ENCODE results near the gene NCK2.
A peak's percentile ranks its signal among the peaks of the same experiment; 100 is the strongest.
"Not testable (repeated sequence)": the region's sequence is repeated elsewhere in the genome, so short reads cannot be mapped to it uniquely, and the experiment has no call there.

Gene NCK2

GRCh38 chr2:105893011-105893995 is 148.6 kb downstream of the NCK2 start:
- DNase-seq (ENCODE audit: low spot score): no peak

- DNase-seq (ENCODE audit: low spot score): no peak
Observed at GRCh38 chr2:105894327-105894944, 149.7 kb downstream of the NCK2 start.

DNA sequence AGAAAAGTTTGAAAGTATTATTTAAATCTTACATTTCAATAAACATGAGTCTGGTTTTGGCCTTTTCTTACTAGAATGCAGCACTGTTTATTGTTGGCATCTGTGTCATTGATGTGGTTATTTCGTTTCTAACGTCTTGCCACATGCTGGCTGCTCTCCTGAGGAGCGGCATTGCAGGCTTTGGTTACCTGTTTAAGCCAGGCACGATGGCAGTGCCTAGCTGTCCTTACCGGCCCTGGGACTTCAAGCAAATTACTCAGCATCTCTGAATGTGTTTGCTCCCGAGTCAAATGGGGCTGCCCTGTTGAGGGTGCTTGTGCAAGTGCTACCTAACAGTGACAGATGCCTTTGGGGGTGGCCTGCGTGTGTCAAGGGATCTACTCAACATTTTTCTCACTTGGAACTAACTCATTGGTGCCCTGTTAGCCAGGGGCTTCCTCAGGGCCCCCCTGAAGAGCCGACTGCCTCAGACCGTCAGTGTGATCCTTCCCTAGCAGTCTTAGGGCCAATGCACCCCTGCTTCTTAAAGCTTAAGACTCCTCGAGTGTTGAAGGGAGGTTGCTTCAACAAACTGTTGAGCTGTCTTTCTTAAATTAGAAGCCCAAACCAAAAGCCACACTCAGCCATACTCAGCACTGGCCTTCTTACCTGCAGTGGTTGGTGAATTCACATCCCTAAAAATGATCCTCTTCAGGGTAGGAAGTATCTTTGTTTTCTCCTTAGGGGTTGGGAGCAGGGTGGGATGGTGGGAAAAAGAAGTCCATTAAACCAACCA is 151.5 kb downstream of the NCK2 start:
- DNase-seq (ENCODE audit: low spot score): no peak

DNA sequence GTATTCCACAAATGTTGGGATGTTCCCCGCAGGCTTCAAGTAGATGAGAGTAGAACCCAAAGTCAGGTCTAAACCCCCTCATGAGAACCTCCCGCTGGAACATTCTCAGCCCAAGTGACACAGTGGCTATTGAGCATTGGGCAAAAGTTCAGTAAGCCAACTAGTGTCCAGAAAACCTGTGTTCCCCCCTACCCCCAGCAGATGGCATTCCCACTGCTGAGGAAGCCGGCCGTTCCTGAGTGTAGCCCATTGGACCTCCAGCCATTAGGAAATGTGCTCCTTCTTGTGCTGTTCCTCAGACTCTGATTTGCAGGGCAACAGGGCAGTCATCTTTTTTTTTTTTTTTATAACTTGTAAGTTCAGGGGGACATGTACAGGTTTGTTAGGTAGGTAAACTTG is 152.1 kb downstream of the NCK2 start:
- no peak for DNase-seq (ENCODE audit: low spot score)

DNA sequence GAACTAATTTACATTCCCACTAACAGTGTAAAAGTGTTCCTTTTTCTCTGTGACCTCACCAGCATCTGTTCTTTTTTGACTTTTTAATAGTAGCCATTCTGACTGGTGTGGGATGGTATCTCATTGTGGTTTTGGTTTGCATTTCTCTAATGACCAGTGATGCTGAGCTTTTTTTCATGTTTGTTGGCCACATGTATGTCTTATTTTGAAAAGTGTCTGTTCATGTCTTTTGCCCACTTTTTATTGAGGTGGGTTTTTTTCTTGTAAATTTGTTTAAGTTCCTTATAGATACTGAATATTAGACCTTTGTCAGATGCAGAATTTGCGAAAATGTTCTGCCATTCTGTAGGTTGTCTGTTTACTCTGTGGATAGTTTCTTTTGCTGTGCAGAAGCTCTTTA is 153.0 kb downstream of the NCK2 start:
- not testable (repeated sequence) for DNase-seq (ENCODE audit: low spot score)

GRCh38 chr2:105903051-105903674 is 158.5 kb downstream of the NCK2 start:
- no peak for DNase-seq (ENCODE audit: low spot score)

DNA sequence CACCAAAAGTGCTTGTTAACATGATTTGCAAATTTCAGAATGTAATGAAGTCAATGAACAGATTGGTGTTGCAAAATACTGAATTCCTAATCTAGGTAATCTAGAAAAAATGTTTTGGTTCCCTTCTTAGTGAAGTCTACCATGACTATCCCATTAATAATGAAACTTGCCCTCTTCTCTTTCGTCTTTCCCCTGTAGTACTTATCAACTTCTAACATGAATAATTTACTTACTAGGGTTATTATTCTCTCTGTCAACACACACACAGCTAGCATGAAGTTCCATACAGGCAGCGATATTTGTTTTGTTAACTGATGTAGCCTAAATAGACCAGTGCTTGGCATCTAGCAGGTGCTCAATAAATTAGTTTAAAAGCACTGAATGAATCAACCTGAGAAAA is 160.2 kb downstream of the NCK2 start:
- no peak for DNase-seq (ENCODE audit: low spot score)

GRCh38 chr2:105906481-105906880 is 161.8 kb downstream of the NCK2 start:
- DNase-seq (ENCODE audit: low spot score): no peak

DNA sequence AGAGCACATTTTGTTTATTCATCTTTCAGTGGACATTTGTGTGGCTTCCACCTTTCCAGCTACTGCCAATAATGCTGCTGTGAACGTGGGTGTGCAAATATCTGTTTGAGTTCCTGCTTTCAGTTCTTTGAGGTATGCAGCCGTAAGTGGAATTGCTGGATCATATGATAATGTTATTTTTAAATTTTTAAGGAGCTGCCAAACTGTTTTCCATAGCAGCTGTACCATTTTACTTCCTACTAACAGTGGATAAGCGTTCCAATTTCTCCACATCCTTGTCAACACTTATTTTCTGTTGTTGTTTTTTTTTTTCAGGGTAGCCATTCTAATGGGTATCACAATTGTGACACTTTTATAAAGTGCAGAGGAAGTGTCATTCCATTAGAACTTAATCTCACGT is 162.5 kb downstream of the NCK2 start:
- no peak for DNase-seq (ENCODE audit: low spot score)

GRCh38 chr2:105909215-105909614 is 164.5 kb downstream of the NCK2 start:
- no peak for DNase-seq (ENCODE audit: low spot score)

DNA sequence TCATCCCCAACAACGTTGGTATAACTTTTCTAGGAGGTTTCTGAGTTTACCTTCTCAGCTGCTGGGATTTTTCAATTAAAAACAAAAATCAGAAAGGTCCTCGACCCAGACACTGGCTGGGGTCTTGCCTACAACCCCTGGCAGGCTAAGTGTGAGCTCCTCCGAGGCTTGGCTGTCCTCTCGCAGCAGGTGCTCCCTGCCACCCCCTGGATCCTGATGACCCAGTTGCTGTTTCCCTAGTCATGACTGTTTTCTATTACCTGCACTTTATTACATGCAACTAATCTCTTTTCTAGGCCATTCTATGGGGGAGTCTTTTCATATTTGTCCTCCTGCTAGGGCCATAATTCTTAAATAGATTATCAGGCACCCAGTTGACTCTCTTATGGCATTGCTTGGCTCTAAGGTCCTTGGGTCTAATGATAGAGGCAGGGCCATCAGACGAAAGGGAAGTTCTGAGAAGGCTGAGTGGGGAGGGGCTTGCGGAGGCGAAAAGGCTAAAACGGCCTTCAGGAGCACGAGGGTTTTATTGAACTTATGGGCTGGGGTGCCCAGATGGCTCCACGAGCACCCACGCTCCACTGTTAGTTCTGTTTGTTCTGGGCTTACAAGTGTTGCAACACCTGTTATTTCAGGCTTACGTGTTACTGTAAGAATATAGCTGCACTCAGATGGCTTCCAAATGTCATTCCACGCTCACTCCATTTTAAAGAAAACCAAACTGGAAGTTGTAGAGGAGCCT is 166.0 kb downstream of the NCK2 start:
- no peak for DNase-seq (ENCODE audit: low spot score)

DNA sequence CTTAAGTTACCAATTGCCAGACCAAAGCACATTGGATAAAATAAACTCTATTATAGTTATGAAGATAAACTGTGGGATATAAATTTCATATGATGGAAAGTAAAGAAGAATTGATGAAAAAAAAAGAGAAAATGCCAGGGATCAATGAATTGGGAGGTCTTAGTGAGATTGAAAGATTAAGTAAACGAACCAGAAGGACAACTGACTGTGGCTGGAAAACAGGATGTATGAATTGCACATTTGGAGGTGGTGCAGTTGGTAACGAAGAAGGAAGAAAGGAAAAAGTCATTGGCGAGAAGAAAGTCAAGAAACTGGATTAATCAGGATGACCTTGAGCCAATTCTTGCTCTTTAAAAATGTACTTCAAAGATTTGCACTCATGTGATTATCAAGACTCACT is 166.7 kb downstream of the NCK2 start:
- no peak for DNase-seq (ENCODE audit: low spot score)

GRCh38 chr2:105912081-105912480 is 167.4 kb downstream of the NCK2 start:
- DNase-seq (ENCODE audit: low spot score): no peak

- DNase-seq (ENCODE audit: low spot score): no peak
Observed at GRCh38 chr2:105915005-105915558, 170.4 kb downstream of the NCK2 start.

DNA sequence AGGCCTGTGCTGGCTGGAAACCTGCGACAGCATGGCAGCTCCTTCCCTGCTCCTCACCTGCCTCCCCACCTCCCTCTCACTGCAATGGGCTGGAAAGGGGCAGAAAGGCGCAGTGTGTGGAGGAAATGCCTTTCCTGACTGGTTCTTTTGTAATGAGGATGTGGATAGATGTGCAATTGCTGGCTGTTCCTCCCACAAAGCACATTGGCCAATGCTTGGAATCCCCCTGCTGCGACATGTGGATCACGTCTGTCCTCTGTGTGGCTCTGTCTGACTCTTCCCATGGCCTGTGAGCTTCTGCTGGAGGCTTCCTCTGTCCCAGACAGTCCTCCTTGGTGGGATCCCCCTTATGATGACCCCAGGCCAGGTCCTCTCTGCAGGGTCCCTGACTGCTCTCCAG is 172.5 kb downstream of the NCK2 start:
- DNase-seq (ENCODE audit: low spot score): no peak

GRCh38 chr2:105917688-105918087 is 173.0 kb downstream of the NCK2 start:
- DNase-seq (ENCODE audit: low spot score): no peak

DNA sequence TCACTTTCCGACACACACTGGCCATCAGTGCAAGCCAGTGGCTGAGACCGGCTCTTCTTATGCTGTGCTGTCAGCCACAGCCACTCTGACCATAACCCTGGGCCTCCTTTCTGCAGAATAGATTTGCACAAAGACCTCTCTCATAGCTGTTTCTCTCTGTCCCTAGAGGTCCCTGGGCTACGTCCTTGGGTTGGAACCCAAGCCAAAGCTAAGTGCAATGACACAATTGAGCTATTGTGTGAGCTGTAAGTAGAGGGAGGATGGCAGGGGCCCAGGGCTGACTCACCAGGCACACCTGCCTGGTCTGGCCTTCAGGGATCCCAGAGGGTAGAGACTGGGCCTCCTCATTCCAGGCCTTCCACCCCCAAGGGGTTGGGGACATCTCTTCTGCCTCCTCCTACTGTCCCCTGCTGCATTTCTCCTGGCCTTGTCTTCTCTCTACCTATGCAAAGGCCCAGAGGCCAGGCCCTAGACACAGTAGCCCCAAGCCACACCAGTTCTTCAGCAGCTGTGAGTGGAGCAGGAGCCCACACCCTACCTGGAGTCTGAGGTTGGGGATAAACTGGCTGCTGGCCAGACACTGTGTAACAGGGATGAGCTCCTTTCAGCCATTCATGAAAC is 174.6 kb downstream of the NCK2 start:
- peak; percentile 61 for DNase-seq (ENCODE audit: low spot score)

DNA sequence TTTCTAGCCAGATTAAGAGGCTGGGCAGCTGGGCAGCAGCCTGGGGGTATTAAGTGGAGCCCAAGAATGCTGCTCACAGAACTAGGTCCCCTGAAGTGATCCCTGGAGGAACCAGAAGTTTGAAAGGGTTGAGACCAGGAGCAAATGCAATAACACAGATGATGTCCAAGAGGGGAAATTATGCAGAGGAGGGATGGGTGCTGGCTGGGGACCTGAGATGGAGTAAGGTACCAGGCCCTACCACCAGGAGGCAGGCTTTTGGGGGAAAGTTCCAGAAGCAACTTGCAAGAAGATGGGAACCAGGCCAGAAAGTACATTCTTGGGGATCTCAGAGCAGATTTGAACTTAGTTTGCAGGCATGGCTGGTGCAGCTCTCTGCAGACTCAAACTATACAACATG is 175.1 kb downstream of the NCK2 start:
- peak; percentile 45 for DNase-seq (ENCODE audit: low spot score)

- DNase-seq (ENCODE audit: low spot score): no peak
Observed at GRCh38 chr2:105924271-105924670, 179.6 kb downstream of the NCK2 start.

- no peak for DNase-seq (ENCODE audit: low spot score)
Observed at GRCh38 chr2:105924932-105925331, 180.2 kb downstream of the NCK2 start.

GRCh38 chr2:105925390-105925789 is 180.7 kb downstream of the NCK2 start:
- no peak for DNase-seq (ENCODE audit: low spot score)
